Measurements from ENCODE around the gene VSIG10L. TPM values are rescaled to one million over a fixed set of nuclear protein-coding genes. Genes with fewer than 3 reads are reported as not detected.

The VSIG10L gene
- total RNA-seq, 2 donors from 2014 or later: 1.0 to 2.0 TPM

DNA sequence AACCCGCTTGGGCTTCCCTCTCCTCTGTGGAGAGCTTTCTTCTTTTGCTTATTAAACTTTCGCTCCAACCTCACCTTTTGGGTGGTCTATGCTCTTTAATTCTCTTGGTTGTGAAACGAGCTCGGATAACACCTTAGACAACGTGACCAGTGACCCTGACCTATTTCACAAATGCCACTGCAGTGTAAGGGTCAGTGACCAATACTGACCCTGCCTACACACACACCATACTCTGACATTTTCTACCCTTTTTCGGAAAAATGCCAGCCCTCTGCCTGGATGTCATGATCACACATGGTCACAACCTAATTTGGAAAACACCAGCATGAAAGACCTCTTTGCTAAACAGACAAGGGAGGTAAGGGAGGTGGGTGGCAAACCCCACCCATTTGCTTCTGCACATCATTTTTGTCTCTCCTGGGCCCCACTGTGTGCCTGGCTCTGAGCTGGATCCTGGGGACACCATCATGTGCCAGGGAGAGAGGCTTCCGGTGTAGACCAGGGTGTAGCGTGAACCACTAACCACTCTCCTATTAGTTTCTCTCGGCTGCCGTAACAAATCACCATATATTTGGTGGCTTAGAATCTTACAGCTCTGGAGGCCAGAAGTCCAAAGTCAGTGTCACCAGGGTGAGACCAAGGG lies 14.3 kb upstream of the VSIG10L start:
- peaks cover 6 to 13% of the 10 kb centered on the region in 2 donors for H3K4me1 Mint-ChIP-seq (ENCODE audit: low read depth in 2 of 2)
- no peaks in the 10 kb centered on the region for H3K27me3 Mint-ChIP-seq

DNA sequence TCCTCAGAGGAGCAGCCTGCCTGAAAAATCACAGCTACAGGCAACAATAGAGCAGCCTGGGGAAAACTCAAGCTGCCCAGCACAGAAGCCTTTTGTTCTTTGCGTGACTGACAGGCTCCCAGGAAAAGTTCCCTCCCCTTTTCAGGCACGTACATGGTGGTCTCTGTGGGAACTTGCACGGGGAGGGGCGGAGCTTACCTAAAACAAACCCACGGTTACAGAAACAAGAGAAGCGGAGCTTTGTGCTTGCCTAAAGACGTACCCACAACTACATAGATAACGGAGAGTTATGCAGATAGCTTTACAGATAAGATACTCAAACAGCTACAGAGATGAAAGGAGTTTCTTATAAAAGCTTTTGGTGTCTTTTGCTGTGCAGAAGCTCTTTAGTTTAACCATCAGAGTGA lies 12.8 kb upstream of the VSIG10L start:
- no peak for DNase-seq (ENCODE audit: low spot score)
- ATAC-seq: no peak
- peak overlapping the region in 1 of 2 donors; percentile 67 for H3K27ac Mint-ChIP-seq
- peaks cover 7% of the 10 kb centered on the region for H3K36me3 Mint-ChIP-seq
- H3K4me1 Mint-ChIP-seq (ENCODE audit: low read depth in 2 of 2): peaks cover 6 to 13% of the 10 kb centered on the region in 2 donors
- H3K27me3 Mint-ChIP-seq: no peaks in the 10 kb centered on the region
- H3K9me3 Mint-ChIP-seq: no peaks in the 10 kb centered on the region
- H3K4me3 Mint-ChIP-seq: no peak overlapping the region

More for the DNA sequence above, 14.3 kb upstream of the VSIG10L start:
- DNase-seq (ENCODE audit: low spot score): no peak
- Mint-ChIP-seq H3K9me3 (no peaks in the 10 kb centered on the region), H3K36me3 (peaks cover 7% of the 10 kb centered on the region), H3K4me3 (no peak overlapping the region), H3K27ac (no peak overlapping the region)
- ATAC-seq: no peak

GRCh38 chr19:51354103-51354741 lies 12.3 kb upstream of the VSIG10L start:
- Mint-ChIP-seq H3K4me3 (no peak overlapping the region), H3K36me3 (peaks cover 7% of the 10 kb centered on the region), H3K27me3 (no peaks in the 10 kb centered on the region), H3K9me3 (no peaks in the 10 kb centered on the region), H3K27ac (no peak overlapping the region), H3K4me1 (ENCODE audit: low read depth in 2 of 2) (peaks cover 6 to 13% of the 10 kb centered on the region in 2 donors)
- ATAC-seq (no peak), DNase-seq (ENCODE audit: low spot score) (no peak)

GRCh38 chr19:51352783-51353360 lies 10.9 kb upstream of the VSIG10L start:
- Mint-ChIP-seq H3K27me3 (no peaks in the 10 kb centered on the region), H3K36me3 (peaks cover 7% of the 10 kb centered on the region), H3K9me3 (no peaks in the 10 kb centered on the region), H3K27ac (no peak overlapping the region), H3K4me1 (ENCODE audit: low read depth in 2 of 2) (peaks cover 6 to 13% of the 10 kb centered on the region in 2 donors), H3K4me3 (no peak overlapping the region)
- ATAC-seq (no peak), DNase-seq (ENCODE audit: low spot score) (no peak)

DNA sequence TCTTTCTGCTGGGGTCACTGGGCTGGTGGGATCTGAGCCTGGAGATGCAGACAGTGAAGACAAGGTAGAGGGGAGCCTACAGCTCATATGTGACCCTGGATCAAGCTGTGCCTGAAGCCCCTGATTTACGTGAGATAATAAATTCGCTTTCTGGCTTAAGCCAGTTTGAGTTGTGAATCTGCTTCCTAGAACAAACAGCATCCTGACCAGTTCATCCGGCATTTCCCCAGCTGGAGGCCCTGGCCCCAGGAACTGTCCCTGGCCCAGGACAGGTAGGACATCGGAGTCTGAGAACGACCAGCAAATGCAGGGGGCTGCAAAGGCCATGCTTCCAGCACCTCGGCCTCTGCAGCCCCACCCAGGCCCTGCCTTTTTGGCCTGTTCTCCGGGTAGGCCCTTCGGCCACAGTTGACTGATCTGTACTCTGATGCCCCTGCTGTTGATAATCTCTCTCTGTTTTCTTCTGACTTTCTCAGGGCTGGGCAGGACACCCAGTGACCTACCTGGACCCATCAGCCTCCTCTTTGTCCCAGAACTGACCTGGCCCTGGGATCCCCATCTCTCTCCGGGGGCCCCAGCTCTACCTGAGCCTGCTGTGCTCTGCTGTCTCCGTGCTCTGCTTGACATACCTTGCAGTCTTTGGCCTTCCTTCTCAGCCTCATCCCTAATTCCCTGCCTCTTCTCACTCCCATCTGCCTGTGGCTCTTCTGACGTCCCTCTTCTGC lies 9.5 kb upstream of the VSIG10L start:
- no peak for DNase-seq (ENCODE audit: low spot score)
- no peak overlapping the region for H3K27ac Mint-ChIP-seq
- H3K9me3 Mint-ChIP-seq: no peaks in the 10 kb centered on the region
- peaks cover 7% of the 10 kb centered on the region for H3K36me3 Mint-ChIP-seq
- H3K4me3 Mint-ChIP-seq: no peak overlapping the region
- no peaks in the 10 kb centered on the region for H3K27me3 Mint-ChIP-seq
- H3K4me1 Mint-ChIP-seq (ENCODE audit: low read depth in 2 of 2): peaks cover 6 to 7% of the 10 kb centered on the region in 2 donors
- no peak for ATAC-seq

DNA sequence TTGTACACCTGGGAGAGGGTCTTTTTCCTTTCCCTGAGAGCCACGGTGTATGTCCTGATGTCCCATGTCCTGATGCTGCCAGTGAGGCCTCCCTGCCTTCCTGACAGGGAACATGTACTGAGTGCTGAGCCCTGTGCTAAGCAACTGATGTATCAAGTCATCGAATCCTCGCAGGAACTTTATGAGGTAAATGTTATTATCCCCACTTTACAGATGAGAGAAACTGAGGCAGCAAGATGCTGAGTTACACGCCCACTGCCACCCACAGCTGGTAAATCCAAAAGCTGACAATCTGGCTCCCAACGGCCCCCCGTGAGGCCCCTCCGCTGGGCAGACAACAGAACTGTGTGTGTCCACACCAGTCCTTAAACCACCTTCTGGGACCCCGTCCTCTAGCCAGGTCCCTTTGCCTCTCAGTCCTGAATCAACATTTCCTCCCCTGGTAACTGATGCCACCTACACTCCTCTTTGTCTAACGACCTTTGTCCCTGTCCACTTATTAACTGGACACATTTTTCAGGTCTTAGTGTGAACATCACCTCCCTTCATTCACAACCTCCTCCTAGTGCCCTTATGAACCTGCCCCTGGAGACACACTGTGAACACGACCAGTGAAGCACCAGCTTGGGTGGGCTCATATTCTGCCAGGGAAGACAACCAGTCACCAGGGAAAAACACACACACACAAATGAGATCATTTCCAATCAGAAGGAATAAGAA lies 5.4 kb upstream of the VSIG10L start:
- Mint-ChIP-seq H3K9me3 (no peaks in the 10 kb centered on the region), H3K4me3 (no peak overlapping the region), H3K27ac (no peak overlapping the region)

GRCh38 chr19:51346742-51347141 lies 4.8 kb upstream of the VSIG10L start:
- Mint-ChIP-seq H3K36me3 (no peaks in the 10 kb centered on the region), H3K9me3 (no peaks in the 10 kb centered on the region), H3K27me3 (no peaks in the 10 kb centered on the region), H3K4me3 (no peak overlapping the region), H3K27ac (no peak overlapping the region), H3K4me1 (ENCODE audit: low read depth in 2 of 2) (peaks cover 0 to 5% of the 10 kb centered on the region in 2 donors)
- DNase-seq (ENCODE audit: low spot score): no peak
- ATAC-seq: no peak

More for the DNA sequence above, 5.4 kb upstream of the VSIG10L start:
- Mint-ChIP-seq H3K27me3 (no peaks in the 10 kb centered on the region), H3K36me3 (peaks cover 6% of the 10 kb centered on the region), H3K4me1 (ENCODE audit: low read depth in 2 of 2) (peaks cover 0 to 5% of the 10 kb centered on the region in 2 donors)
- ATAC-seq: no peak
- no peak for DNase-seq (ENCODE audit: low spot score)

DNA sequence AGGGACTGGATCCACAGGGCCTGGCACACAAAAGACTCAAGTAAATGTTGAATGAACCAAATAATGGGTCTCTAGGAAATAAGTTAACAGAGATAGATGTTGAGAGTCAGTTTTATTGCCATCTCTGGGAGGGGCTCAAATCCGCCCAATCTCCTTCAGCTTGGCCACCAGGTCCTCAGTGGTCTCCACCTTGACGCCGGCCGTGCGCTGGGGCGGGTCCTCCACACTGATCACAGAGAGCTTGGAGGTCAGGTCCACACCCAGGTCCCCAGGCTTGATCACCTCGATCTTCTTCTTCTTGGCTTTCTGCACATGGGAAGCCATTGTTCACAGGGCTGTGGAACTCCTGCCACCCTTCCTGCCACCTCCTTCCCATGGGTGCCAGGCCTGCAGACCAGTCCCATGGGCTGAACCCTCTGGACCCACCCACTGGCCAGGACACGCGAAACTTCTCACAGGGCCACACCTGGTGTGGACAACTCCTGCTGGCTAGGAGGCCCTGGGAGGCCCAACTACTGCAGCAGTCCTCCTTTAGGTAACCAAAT lies 3.2 kb upstream of the VSIG10L start:
- DNase-seq (ENCODE audit: low spot score) (no peak), ATAC-seq (no peak)
- Mint-ChIP-seq H3K4me3 (no peak overlapping the region), H3K36me3 (no peaks in the 10 kb centered on the region), H3K27ac (no peak overlapping the region), H3K4me1 (ENCODE audit: low read depth in 2 of 2) (peaks cover 0 to 12% of the 10 kb centered on the region in 2 donors), H3K9me3 (no peaks in the 10 kb centered on the region), H3K27me3 (no peaks in the 10 kb centered on the region)

DNA sequence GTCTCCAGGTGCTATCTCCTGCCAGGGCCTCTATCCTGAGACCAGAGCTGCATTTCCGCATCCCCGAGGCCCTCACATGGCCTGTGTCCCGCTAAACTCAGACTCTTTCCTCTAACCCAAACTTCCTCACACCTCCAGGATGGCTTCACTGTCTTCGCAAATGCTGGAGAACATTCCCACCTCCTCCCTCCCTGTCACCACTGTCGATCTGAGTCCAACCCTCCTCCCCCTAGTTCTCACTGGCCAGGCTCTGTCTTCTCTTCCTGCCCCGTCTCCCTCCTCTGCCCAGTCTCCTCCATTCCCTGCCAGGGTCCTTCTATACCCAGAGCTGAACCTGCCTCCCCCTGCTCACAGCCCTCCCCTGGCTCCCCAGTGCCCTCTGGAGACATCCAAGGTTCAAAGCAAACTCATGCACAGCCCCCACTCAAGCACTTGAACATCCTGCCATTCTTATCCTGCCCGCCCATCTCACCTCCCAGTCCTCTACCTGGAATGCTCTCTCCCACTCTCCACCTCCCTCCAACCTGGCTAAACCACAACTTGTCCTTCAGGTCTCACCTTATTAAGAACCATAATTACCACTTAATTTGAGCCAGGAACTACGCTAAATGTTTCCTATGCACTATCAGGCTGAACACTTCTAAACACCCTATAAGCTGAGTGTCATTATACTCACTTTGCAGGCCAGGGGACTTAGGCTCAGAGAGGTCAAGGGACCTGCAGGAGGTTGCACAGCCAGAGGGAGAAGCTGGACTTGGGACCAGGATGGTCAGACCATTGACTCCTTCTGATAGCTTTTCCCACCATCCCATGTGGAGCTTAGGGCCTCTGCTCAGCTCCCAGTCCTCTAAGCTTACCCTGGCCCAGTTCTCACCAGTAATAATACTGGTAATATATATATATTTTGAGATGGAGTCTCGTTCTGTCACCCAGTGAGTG lies 961 bp upstream of the VSIG10L start:
- Mint-ChIP-seq H3K27ac (no peak overlapping the region), H3K27me3 (no peaks in the 10 kb centered on the region), H3K4me1 (ENCODE audit: low read depth in 2 of 2) (peaks cover 14 to 23% of the 10 kb centered on the region in 2 donors), H3K36me3 (no peaks in the 10 kb centered on the region), H3K9me3 (no peaks in the 10 kb centered on the region), H3K4me3 (peak overlapping the region; percentile 34)
- peak; percentile 41 for DNase-seq (ENCODE audit: low spot score)
- no peak for ATAC-seq

DNA sequence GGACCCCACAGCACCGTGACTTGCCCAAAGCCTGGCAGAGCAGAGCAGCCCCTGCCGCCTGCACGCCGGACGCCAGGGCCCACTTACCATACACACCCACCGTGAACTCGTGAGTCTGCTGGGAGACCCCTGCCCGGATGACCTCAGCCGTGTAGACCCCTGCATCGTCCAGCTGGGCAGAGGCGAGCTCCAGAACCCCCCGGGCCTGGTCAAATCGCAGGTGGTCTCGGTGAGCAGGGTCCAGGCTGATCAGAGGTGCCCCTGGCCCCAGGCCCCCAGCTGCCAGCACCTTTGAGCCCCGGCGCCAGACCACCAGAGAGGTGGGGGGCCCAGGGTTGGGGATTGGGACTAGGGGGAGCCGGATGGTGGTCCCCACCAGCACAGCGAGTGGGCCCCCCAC lies 873 bp downstream of the VSIG10L start:
- Mint-ChIP-seq H3K27me3 (no peaks in the 10 kb centered on the region), H3K36me3 (no peaks in the 10 kb centered on the region), H3K4me1 (ENCODE audit: low read depth in 2 of 2) (peaks cover 14 to 23% of the 10 kb centered on the region in 2 donors), H3K27ac (peak overlapping the region; percentile 28 to 69), H3K4me3 (peak overlapping the region; percentile 74), H3K9me3 (no peaks in the 10 kb centered on the region)
- no peak for ATAC-seq
- DNase-seq (ENCODE audit: low spot score): no peak

DNA sequence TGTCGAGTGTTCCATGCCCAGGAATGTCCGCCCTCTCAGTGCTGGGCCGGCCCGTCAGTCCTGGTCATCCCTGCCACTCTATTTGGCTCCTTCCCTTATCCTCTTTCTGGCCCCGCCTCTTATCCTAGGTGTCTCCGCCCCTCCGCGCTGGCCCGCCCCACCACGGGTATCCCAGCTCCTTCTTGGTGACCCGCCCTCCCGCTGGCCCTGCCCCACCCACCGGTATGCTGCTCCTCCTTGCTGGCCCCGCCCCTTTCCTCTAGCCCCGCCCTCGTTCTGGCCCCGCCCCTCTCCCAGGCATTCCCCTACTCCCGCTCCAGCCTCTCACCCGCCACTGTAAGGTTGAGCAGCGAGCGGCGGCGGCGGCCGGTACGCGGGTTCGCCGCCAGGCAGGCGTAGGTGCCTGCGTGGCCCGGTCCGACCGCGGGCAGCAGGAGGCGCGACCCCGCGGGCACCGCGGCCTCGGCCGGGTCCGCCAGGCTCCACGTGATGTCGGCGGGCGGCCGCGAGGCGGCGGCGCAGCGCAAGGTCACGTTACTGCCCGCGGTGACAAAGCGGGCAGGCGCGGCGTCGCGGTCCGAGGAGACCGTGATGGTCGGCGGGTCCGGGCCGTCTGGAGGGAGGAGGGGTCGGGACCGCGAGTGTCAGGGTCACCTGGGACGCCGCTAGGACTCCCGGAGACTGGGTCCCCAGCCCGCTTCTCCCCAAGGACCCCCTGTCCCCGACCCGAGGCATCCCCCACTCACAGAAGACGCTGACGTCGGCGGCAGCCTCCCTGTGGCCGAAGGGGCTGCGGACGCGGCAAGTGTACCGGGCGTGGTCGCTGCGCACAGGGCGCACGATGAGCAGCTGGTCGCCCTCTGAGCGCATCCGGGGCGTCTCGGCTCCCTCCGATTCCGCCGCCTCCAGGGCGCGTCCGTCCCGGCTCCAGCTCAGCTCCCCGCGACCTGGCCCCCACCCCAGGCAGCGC lies 2.0 kb downstream of the VSIG10L start:
- no peaks in the 10 kb centered on the region for H3K9me3 Mint-ChIP-seq

More for the DNA sequence above, 2.0 kb downstream of the VSIG10L start:
- ATAC-seq: peak; percentile 93 to 95
- peaks cover 14 to 23% of the 10 kb centered on the region in 2 donors for H3K4me1 Mint-ChIP-seq (ENCODE audit: low read depth in 2 of 2)
- H3K36me3 Mint-ChIP-seq: no peaks in the 10 kb centered on the region
- peak overlapping the region; percentile 97 for H3K4me3 Mint-ChIP-seq
- H3K27ac Mint-ChIP-seq: peak overlapping the region; percentile 6 to 19
- H3K27me3 Mint-ChIP-seq: peaks cover 0 to 4% of the 10 kb centered on the region in 2 donors
- peak; percentile 96 for DNase-seq (ENCODE audit: low spot score)
